Neural crest cell (in vitro differentiated cells): Measurements from ENCODE around the gene IPPK. TPM values are rescaled to one million over a fixed set of nuclear protein-coding genes. Genes with fewer than 3 reads are reported as not detected.

ENCODE experiments used
- DNase-seq: peaks from one replicate; pipeline ENCODE4 v3.0.0; 2021; ENCODE audit warnings: low read depth, mixed read lengths, low spot score
- H3K27ac Mint-ChIP-seq: one replicate; pipeline ENCODE4 v1.8.0; 2021; ENCODE audit warnings: mild to moderate bottlenecking, mixed read lengths; ENCODE audit not compliant: unreplicated experiment
- H3K27me3 Mint-ChIP-seq: 2 replicates; pipeline ENCODE4 v1.8.0; 2021; ENCODE audit warnings: low read depth, mild to moderate bottlenecking, mixed read lengths
- H3K36me3 Mint-ChIP-seq: 2 replicates; pipeline ENCODE4 v1.8.0; 2021; ENCODE audit warnings: low read depth, mild to moderate bottlenecking, mixed read lengths
- H3K4me1 Mint-ChIP-seq: 2 replicates; pipeline ENCODE4 v1.8.0; 2021; ENCODE audit warnings: mixed read lengths
- H3K4me3 Mint-ChIP-seq: one replicate; pipeline ENCODE4 v1.8.0; 2021; ENCODE audit warnings: mild to moderate bottlenecking, mixed read lengths
- H3K9me3 Mint-ChIP-seq: 2 replicates; pipeline ENCODE4 v1.8.0; 2021; ENCODE audit warnings: mixed read lengths
- total RNA-seq: library from RNA; stranded (reverse); gene quantifications from 2 replicates; pipeline ENCODE4 v1.2.1, GENCODE V29; 2021
- TF ChIP-seq, protein P1 (sequence below): fragments of 200-600 bp; sonication (generic); conservative IDR thresholded peaks from 2 replicates; pipeline ENCODE4 v1.5.0; 2021; ENCODE audit warnings: antibody characterized with exemption, mild to moderate bottlenecking

The IPPK gene
- total RNA-seq, 1 donor from 2014 or later, result 13.1 TPM

DNA sequence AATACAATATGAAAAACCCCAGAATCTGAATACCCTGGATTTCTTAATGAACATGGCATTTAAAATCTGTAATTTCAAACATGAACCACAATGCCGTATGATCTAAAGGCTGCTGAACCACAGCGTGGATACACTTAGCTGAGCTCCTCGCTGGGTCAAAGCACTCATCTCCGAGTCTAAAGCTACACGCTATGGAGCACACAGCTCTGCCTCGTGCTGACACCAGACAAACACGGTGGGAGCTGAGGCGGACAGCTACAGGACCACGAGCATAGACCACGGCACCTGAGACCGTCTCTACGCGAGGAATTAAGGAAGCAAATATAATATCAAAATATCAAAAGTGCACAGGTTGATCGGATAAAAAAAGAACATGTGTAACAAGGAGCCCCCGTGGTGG is 42.8 kb upstream of the IPPK start:
- DNase-seq, result no peak
- Mint-ChIP-seq H3K27ac (no peak overlapping the region), H3K4me3 (no peak overlapping the region), H3K27me3 (no peaks in the 10 kb centered on the region), H3K4me1 (no peaks in the 10 kb centered on the region), H3K9me3 (no peaks in the 10 kb centered on the region), H3K36me3 (no peaks in the 10 kb centered on the region)
- TF ChIP-seq, protein P1, sequence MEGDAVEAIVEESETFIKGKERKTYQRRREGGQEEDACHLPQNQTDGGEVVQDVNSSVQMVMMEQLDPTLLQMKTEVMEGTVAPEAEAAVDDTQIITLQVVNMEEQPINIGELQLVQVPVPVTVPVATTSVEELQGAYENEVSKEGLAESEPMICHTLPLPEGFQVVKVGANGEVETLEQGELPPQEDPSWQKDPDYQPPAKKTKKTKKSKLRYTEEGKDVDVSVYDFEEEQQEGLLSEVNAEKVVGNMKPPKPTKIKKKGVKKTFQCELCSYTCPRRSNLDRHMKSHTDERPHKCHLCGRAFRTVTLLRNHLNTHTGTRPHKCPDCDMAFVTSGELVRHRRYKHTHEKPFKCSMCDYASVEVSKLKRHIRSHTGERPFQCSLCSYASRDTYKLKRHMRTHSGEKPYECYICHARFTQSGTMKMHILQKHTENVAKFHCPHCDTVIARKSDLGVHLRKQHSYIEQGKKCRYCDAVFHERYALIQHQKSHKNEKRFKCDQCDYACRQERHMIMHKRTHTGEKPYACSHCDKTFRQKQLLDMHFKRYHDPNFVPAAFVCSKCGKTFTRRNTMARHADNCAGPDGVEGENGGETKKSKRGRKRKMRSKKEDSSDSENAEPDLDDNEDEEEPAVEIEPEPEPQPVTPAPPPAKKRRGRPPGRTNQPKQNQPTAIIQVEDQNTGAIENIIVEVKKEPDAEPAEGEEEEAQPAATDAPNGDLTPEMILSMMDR, result no peak

DNA sequence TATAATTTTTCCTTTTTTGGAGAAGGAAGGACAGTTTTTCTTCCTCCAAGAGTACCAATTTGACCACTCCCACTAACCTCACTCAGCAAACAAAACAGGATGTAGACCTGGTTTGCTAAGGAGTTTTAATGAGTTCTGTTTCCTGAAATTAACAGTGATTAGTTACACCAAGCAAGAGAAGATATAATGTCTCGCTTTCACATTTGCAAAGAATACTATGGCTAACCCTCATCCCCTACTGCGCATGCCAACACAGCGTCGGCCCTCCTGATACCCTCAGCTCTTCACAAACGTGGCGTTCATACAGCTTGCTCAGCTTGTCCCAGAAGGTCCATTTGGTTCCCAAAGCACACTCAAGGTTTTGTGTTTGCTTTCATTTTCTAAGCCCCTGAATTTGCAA is 41.9 kb upstream of the IPPK start:
- no peak for DNase-seq
- no peaks in the 10 kb centered on the region for H3K4me1 Mint-ChIP-seq
- H3K27me3 Mint-ChIP-seq, result no peaks in the 10 kb centered on the region
- H3K27ac Mint-ChIP-seq, result peak overlapping the region; percentile 28
- H3K9me3 Mint-ChIP-seq, result no peaks in the 10 kb centered on the region
- TF ChIP-seq, protein P1, result no peak
- peaks cover 2% of the 10 kb centered on the region for H3K36me3 Mint-ChIP-seq
- no peak overlapping the region for H3K4me3 Mint-ChIP-seq

GRCh38 chr9:92711146-92711545 is 41.2 kb upstream of the IPPK start:
- no peak overlapping the region for H3K27ac Mint-ChIP-seq
- H3K9me3 Mint-ChIP-seq, result no peaks in the 10 kb centered on the region
- peaks cover 5% of the 10 kb centered on the region for H3K36me3 Mint-ChIP-seq
- no peaks in the 10 kb centered on the region for H3K4me1 Mint-ChIP-seq
- no peak overlapping the region for H3K4me3 Mint-ChIP-seq
- no peaks in the 10 kb centered on the region for H3K27me3 Mint-ChIP-seq
- TF ChIP-seq, protein P1, result no peak
- DNase-seq, result no peak

DNA sequence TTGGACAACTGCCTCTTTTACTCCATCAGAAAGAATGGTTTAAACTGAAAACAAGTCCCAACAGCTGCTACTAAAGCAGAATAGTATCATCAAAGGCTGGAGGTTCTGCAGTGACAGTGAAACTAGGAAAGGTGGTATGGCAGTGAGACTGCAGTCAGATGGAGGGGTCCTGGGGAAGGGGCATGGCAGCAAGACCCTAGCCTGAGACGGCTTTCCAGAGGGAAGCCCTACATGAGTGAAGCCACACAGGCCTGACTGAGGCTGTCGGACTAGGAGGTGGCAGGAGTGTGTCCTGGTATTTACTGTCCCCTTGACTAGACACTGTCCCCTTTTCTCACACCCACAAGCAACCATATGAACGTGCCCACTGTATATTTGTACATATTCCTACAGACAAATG is 40.4 kb upstream of the IPPK start:
- TF ChIP-seq, protein P1, result no peak
- Mint-ChIP-seq H3K27ac (no peak overlapping the region), H3K4me1 (no peaks in the 10 kb centered on the region), H3K9me3 (no peaks in the 10 kb centered on the region), H3K27me3 (no peaks in the 10 kb centered on the region), H3K36me3 (peaks cover 7% of the 10 kb centered on the region), H3K4me3 (no peak overlapping the region)
- no peak for DNase-seq

DNA sequence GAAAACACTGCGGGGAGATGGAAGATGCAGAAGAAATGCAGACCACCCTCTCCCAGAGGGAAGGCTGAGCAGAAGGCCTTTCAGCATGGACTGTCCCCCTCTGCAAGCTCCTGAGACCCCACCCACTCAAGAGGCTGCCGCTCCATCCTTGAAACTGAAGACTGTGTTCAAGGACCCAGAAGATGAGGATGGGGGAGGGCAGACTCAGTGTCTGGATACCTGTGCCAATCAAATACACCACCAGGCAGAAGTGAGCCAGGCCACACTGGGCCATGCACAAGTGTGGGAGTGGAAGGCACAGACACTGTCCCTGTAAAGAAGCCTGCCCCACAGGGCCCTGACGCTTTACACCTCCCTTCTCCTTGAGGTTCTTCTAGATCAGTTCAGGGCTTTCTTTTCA is 40.0 kb upstream of the IPPK start:
- Mint-ChIP-seq H3K4me3 (no peak overlapping the region), H3K36me3 (peaks cover 7% of the 10 kb centered on the region), H3K27ac (no peak overlapping the region), H3K4me1 (no peaks in the 10 kb centered on the region), H3K27me3 (no peaks in the 10 kb centered on the region), H3K9me3 (no peaks in the 10 kb centered on the region)
- DNase-seq, result no peak
- TF ChIP-seq, protein P1, result no peak

- H3K27me3 Mint-ChIP-seq, result no peaks in the 10 kb centered on the region
Measured at GRCh38 chr9:92709240-92709639, 39.3 kb upstream of the IPPK start.

More at GRCh38 chr9:92709240-92709639, 39.3 kb upstream of the IPPK start:
- no peaks in the 10 kb centered on the region for H3K9me3 Mint-ChIP-seq
- no peak overlapping the region for H3K4me3 Mint-ChIP-seq
- DNase-seq, result no peak
- no peaks in the 10 kb centered on the region for H3K4me1 Mint-ChIP-seq
- H3K36me3 Mint-ChIP-seq, result peaks cover 12% of the 10 kb centered on the region
- no peak overlapping the region for H3K27ac Mint-ChIP-seq
- TF ChIP-seq, protein P1, result no peak
